Measurements from ENCODE around the gene SUN1.

Gene SUN1

GRCh38 chr7:879093-879492 lies 46.8 kb downstream of the SUN1 start:
- FAIRE-seq: no peak

GRCh38 chr7:879706-880105 lies 47.4 kb downstream of the SUN1 start:
- no peak for FAIRE-seq

- no peak for FAIRE-seq
These were observed 48.2 kb downstream of the SUN1 start for GRCh38 chr7:880450-880849.

GRCh38 chr7:881441-882234 lies 49.4 kb downstream of the SUN1 start:
- FAIRE-seq: no peak

- no peak for FAIRE-seq
These were observed 50.2 kb downstream of the SUN1 start for GRCh38 chr7:882336-883035.

DNA sequence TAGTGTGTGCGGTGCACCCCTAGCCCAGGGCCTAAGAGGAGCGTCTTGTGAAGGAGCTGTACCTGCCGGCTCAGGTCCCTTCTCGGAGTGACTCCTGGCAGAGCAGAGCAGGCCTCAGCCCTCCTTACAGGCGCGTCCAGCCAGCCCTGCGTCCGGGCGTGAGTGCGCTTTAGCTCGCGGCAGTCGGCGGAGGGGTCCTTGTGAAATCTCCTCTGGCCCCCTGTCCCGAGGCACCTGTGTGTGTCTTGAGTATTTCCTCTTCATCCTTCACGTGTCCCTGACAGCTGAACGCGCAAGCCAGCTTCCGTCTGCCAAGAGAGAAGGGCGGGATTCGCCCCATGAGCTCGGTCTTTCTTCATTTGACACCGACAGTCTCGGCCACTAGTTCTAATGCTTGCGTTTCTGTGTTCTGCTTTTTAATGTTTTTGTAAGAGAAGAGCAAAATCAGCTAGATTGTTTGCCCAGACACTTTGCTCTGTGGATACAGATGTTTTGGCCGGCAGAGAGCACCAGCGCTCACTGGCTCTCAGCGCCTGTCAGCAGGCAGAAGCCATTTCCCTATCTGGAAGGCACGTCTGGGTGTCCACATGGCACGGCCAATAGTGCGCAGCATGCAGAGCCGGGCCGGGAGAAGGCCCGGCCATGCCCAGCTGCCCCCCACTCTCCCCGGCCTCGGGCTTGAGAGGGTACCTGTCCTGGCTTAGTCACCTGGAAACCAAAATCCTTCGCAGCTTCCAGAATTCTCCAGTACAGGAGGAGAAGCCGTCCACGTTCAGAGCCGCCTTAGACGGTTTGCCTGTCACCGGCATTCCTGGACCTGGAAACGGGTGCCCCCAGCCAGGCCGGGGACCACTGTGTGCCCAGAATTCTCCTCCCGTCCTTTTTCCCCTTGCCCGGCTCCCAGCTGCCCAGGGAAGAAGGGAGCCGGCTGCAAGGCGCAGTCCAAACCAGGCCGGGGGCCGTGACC lies 51.1 kb downstream of the SUN1 start:
- no peak for FAIRE-seq

- FAIRE-seq: no peak
These were observed 52.1 kb downstream of the SUN1 start for GRCh38 chr7:884191-885003.

DNA sequence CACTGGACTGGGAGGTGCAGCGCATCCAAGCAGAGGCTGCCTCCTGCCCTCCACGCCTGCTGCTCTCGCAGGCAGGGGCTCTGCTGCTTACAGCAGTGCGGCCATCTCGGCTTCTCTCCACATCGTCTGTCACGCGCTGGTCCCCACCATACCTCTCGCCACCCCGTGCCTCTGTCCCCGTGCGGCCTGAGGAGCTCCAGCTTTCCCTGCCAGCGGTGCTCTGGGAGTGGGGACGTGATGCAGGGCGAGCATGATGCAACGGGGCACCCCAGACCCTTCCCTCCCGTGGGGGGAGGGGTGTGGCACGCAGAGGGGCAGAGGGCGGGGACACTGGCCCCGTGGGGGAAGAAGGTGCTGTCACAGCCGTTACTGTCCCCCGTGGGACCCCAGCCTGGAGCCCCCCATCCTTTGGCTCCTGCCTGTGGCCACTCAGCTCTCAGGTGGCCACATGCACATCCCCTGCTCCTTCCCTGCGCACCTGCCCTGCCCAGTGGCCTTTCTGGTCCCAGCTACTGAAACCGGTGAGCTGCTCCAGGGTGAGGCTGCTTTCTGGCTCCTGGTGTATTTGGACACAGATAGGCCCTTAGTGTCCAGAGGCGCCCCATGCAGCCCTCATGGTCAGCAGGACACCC lies 53.1 kb downstream of the SUN1 start:
- FAIRE-seq: no peak

DNA sequence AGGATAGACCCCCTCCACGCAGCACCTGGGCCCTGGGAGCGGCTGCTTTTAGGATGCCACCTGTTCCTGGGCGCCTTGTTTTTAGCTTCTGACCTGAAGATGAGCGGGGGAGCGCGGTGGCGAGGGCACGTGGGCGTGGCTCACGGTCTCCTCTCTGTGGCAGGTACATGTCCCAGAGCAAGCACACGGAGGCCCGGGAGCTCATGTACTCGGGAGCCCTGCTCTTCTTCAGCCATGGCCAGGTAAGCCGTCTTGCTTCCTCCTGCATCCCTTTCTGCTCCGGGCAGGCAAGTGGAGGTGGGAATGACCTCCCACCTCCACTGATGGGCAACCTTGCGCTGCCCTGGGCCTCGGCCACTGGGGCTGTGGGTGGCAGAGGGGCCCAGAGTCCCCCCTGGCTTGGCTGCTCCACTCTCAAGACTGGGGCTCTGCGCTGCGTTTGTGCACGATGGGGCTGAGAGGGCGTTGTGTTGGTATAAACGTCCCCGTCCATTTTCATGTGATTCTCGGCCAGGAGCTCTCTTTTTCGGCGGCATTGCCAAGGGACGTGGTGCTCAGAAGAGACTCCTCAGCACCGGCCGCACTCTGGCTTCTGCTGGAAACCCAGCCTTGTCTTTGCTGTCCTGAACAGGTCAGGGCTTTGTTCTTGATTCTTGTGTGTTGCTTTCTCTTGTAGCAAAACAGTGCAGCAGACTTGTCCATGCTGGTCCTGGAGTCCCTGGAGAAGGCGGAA lies 53.8 kb downstream of the SUN1 start:
- FAIRE-seq: no peak

DNA sequence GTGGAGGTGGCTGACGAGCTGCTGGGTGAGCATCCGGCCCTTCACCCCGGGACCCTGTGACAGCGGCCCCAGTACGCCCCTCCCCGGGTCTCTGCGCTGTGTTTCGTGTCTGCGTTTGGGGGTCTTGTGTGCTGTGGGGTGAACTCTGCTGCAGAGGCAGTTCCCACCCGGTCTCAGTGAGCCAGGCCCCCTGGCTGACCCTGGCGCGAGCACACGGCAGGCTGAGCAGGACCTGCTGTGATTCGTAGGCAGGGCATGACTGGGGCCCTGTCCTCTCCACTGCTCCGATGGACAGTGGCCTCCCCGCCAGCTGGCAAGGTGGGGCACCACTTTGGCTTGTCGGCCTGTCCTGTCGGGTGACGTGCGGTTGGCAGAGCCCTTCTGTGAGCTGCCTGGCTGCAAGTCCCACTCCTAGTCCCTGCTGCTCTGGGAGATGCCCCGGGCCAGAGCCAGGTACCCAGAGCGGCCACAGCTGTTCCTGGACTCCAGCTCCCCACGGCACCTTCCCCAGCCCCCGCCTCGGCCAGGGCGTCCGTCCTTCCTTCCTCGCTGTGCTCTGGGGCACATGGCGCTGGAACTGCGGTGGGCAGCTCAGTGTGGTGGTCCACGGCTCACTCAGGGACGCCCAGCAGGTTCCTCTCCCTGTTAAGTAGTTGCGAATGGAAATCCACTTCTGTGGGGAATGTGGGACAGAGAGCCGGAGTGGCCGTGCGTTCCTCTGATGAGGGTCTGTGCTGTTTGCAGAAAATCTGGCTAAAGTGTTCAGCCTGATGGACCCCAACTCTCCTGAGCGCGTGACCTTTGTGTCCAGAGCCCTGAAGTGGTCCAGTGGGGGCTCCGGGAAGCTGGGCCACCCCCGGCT lies 54.6 kb downstream of the SUN1 start:
- FAIRE-seq: no peak

GRCh38 chr7:887488-887820 lies 55.2 kb downstream of the SUN1 start:
- no peak for FAIRE-seq

DNA sequence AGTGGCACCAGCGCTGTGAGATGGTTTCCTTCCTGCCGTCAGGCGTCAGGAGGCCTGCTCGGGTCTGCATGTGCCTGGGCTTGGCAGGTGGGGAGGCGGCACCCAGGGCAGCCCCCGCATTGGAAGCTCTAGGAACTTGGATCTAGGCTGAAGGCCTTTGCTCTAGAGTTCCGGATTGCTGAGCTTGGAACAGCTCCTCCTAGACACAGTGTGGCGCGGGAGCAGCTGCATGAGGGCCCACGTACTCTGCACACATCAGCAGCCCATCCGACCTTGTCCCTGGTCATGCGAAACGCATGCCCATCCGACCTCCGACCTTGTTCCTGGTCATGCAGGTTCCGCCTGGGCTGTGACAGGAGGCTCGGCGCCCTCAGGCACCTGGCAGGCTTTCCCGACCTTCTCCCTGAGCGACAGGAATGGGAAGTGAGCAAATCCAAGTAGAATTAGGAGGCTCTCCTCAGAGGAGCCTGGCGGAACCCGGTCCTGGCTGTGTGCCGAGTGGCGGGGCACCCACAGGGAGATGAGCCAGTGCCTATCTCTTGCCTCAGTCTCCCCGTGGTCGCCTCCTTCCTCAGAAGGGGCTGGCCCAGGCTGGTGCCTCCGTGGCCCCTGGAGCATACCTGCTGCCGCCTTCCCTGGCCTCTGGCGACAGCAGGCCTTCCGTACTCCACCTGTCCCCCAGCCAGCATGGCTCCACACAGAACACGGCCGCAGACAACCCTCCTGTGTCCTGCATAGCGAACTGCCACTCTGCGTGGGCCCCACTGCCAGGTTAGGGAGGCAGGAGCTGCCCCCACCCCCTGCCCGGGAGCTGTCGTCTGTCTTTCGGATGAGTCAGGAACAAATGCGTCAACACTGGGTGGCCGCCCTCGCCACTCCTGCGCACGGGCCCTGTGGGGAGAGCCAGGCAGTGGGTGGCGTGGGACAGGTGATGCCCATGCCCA lies 56.1 kb downstream of the SUN1 start:
- FAIRE-seq: no peak

DNA sequence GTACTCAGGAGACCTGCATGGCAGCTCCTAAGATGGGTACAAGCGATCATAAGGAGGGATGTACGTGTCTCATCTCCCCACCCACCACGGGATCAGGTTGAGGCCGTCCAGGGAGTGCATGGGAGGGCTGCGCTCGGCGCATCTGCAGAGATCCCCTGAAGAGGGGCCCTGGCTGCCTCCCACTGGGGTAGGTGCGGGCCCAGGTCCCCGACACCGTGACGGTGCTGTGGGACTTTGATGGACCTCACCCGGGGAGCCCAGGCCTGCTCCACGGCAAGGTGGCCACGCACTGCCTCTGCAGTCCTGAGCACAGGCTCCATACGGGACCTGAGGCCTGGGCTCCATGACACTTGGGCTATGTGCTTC lies 56.7 kb downstream of the SUN1 start:
- no peak for FAIRE-seq

DNA sequence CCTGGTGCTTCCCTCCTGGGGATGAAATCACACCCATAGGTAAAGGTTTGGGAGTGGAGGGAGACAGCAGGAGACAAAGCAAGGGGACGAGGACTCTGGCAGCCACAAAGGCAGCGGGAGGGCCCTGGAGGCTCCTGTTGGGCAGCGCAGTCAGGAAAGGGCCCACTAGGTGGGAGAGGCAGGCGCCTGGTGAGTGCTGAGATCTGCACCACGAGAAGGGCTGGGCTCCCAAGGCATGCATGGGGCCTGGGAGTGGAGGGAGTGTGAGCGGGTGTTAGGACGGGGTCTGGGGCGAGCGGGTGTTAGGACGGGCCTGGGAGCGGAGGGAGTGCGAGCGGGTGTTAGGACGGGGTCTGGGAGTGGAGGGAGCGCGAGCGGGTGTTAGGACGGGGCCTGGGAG lies 57.1 kb downstream of the SUN1 start:
- FAIRE-seq: no peak

DNA sequence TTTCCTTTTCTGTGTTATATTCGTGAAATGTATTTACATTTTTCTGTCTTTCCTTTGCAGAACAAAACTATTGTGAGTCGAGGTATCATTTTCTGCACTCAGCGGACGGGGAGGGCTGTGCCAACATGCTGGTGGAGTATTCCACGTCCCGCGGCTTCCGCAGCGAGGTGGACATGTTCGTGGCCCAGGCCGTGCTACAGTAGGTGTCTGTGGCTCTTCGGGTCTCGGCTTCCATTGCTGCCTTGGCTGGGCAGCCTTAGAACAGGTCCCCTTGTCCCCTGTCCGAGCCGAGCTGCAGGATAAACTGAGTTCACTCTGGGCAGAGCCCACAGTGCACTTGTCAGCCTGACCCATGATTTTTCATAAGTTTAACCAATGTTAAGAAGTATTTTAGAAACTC lies 58.6 kb downstream of the SUN1 start:
- FAIRE-seq: no peak

DNA sequence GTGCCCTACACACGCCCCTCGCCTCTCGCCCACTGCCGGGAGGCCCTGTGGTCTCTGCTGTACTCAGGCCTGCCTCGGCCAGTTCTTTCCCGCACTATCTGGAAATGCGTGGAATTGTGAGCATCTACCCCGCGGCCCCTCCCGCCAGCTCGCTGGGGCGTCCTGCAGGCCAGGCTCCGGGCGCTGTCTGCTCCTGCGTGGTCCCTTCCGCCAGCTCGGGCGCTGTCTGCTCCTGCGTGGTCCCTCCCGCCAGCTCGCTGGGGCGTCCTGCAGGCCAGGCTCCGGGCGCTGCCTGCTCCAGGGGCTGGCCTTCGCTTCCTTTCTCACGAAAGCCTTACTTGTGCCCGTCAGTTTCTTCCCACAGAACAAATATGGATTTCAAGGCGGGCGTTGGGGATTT lies 59.0 kb downstream of the SUN1 start:
- no peak for FAIRE-seq

- no peak for FAIRE-seq
These were observed 59.5 kb downstream of the SUN1 start for GRCh38 chr7:891805-892204.

GRCh38 chr7:892648-893593 lies 60.6 kb downstream of the SUN1 start:
- FAIRE-seq: no peak

Data from G401.6 (cell line).